IPS-NIHi7 (cell line): ENCODE data around the gene GSTT2B.
"Not testable (repeated sequence)": the region's sequence is repeated elsewhere in the genome, so short reads cannot be mapped to it uniquely, and the experiment has no call there.

Experiments
- DNase-seq: peaks from one replicate; pipeline ENCODE4 v3.0.0; 2012; ENCODE audit warnings: mixed read lengths; ENCODE audit errors: extremely low spot score

GSTT2B gene

GRCh38 chr22:23940166-23940565, 20.8 kb downstream of the GSTT2B start:
- DNase-seq, result not testable (repeated sequence)

DNA sequence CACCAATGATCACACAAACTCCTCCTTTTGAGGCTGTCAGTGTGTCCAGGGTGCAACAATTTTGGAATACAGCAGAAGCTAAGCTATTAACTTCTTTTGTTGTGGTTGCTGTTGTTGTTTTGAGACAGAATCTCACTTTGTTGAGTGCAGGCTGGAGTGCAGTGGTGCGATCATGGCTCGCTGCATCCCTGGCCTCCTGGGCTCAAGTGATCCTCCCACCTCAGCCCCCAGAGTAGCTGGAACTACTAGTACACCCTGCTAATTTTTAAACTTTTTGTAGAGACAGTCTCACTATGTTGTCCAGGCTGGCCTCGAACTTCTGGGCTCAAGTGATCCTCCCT, 22.0 kb downstream of the GSTT2B start:
- DNase-seq, result no peak

- no peak for DNase-seq
These were observed 22.5 kb downstream of the GSTT2B start for GRCh38 chr22:23938328-23939016.

- peak; percentile 1 for DNase-seq
These were observed 34.4 kb downstream of the GSTT2B start for GRCh38 chr22:23926561-23926960.

- DNase-seq, result no peak
These were observed 35.9 kb downstream of the GSTT2B start for GRCh38 chr22:23925020-23925606.

- DNase-seq, result peak; percentile 0
These were observed 38.1 kb downstream of the GSTT2B start for GRCh38 chr22:23922921-23923320.

DNA sequence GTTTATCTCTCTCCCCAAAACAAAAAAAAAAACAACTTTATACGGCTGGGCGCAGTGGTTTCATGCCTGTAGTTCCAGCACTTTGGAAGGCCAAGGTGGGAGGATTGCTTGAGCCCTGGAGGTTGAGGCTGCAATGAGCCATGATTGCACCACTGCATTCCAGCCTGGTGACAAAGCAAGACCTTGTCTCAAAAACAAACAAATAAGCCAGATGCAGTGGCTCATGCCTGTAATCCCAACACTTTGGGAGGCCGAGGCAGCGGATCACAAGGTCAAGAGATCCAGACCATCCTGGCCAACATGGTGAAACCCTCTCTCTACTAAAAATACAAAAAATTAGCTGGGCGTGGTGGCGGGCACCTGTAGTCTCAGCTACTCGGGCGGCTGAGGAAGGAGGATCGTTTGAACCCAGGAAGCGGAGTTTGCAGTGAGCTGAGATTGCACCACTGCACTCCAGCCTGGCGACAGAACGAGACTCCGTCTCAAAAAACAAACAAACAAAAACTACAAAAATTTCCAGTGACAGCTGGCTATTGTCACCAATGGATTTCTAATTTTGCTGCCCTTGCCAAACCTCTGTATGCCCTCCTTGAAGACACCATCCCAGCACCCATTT, 39.3 kb downstream of the GSTT2B start:
- not testable (repeated sequence) for DNase-seq

GRCh38 chr22:23920267-23920611, 40.8 kb downstream of the GSTT2B start:
- not testable (repeated sequence) for DNase-seq

GRCh38 chr22:23915290-23915689, 45.7 kb downstream of the GSTT2B start:
- no peak for DNase-seq

DNA sequence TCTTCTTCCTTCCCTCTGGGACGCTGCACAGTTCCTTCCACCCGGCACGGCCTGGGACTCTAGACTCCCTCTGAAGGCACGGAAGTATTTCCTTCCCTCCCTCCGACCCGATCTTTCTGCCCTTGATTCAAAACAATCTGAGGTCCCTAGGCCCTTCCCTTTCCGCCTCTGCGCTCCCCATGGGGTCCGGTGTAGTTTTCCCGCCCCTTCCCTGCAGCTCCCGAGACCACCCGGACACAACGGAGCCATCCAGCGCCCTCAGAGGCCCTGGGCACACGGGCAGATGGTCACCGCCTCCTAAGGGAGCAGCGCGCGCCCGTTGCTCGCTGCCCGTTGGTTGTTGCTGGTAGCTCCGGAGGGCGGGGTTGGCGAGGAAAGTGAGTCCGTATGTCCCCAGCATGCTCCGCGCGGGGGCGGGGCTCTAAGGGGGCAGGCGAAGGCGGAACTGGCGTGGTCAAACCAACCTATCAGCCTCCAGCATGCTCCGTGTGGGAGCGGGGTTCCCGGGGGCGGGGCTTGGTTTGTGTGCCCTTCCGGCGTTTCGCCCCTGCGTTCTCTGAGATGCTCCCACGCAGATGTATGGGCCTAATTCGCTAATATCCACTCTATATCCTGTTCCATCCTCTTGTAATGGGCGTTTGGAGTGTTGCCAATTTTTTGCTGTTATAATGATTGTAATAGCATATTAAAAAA, 47.2 kb downstream of the GSTT2B start:
- peak; percentile 99 for DNase-seq

DNA sequence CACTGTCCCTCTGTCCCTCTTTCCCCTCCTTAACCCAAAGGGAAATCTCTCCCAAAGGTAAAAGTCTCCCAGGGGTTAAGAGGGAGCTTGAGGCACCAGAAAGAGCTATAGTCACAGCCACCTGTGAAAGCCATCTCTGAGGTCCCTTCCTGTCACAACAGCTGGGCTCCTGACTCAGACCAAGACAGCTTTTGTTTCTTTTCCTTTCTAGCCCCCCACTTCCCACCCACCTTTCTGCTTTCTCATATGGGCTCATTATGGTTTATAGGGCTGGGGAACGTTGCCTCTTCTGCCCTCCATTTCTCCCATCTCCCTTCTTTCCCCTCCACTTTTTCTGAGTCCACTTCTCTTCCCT, 47.7 kb downstream of the GSTT2B start:
- no peak for DNase-seq

GRCh38 chr22:23912293-23912903, 48.6 kb downstream of the GSTT2B start:
- no peak for DNase-seq

DNA sequence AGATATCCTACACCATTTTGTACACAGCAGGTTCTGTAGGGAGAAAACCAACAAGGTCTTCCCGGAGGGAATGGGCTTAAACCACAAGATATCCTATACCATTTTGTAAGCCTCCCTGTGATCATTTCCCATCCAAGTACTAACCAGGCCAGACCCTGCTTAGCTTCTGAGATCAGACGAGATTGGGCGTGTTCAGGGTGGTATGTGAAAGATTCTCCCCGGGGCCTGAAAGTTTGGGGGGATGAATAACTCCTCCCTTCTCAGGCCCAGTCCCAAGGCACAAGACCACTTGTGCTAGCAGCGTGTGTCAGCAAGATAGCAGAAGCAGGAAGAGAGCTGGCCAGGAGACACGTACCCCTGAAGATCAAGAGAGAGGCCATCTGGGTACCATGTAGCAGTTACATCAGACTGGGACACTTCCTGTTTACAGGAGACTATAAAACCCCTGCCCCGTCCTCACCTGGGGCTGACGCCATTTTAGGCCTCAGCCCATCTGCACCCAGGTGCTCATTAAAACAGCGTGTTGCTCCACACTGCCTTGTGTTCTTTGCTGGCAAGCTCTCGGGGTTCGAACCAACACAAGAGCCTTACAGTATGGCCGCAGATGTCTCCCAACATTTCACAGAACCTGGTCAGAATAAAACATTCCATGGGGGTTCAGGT, 49.5 kb downstream of the GSTT2B start:
- DNase-seq, result no peak

DNA sequence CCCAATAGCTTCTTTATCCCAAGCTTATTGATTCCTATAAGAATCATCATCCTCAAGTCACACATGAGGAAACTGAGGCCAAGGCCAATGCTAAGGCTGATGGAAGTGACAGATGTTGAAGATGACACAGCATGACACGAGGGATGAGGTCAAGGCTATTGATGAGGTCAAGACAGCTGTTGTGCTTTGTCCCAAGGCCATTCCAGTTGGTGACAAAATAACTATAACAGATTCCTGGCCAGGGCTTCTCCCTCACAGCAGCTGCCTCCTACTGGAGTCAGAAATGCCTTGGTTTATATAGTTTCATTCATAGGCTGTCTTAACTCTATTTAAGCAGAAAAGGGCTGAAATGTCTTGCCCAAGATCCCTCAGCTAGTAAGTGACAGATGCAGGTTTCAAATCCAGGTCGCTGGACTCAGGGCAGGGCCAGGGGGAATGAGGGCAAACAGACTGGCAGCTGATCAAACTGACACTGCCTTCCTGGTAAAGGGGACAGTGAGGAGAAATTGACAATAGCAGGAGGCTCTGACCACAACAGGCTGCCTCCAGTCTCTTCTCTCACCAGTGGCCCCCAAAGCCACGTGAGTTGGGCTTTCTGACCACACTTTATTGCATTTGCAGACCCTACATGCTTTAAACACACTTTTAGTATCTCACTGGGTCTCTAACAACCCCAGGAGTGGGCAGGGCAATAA, 50.4 kb downstream of the GSTT2B start:
- DNase-seq, result no peak

DNA sequence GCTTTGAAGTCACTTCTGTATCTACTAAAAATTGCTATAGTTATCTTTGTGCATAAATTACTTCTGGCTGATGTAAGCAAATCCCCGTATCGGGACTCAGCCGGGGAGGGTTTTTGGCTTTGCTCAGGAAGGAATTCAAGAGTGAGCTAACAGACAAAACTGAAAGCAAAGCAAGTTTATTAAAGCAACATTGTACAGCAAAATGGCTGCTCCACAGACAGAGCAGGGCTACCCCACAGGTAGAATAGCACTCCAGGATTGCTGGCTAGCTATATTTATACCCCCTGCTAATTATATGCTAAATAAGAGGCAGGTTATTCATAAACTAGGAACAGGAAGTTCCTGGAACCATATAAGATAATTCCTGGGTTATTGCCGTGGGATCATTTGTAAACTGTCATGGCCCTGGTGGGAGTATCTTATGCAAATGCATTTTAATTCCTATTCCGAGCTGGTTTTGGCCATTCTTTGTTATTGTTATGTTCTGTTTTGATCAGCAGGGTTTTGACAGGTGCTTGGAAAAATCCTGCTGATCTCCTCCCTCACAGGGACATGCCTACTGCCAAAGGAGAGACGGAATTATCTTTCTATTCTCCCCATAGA, 51.6 kb downstream of the GSTT2B start:
- DNase-seq, result no peak

DNA sequence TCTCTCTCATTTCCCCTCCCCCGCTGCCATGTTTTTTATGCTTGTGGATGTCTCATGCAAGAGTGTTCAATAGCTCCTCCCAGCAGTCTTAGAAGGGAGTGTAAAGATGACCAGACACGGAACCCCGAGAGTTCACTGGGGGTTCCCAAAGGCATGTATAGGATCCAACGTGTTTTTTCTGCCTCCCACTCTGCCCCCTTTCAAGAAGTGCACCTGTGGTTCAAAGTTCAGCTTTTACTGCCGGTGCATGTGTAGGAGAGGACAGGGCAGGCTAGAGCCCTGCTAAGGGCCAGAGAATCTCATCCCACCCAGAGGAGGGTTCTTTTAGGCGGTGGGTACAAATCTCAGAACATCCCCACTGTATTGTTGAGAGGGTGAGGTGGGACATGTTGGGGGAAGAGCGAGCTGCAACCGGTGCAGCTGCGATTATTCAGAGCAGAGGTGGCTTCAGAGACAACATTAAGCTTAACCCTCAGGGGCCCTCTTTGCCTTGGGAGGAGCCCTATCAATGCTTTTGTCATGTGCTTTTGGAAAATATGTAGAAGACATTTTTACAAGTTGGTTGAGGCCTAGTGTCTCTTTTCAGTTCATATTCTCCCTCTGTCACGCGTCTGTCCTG, 52.3 kb downstream of the GSTT2B start:
- DNase-seq, result no peak

DNA sequence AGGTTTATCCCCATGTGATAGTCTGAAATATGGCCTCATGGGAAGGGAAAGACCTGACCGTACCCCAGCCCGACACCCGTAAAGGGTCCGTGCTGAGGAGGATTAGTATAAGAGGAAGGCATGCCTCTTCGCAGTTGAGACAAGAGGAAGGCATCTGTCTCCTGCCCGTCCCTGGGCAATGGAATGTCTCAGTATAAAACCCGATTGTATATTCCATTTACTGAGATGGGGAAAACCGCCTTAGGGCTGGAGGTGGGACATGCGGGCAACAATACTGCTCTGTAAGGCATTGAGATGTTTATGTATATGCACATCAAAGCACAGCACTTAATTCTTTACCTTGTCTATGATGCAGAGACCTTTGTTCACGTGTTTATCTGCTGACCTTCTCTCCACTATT, 53.6 kb downstream of the GSTT2B start:
- DNase-seq, result not testable (repeated sequence)
